SK-N-SH (cell line): ENCODE data around the gene SMIM32. TPM values are rescaled to one million over a fixed set of nuclear protein-coding genes. Genes with fewer than 3 reads are reported as not detected.

ENCODE experiments used
- CTCF ChIA-PET: fragments of 300-600, 350-600 bp; formaldehyde crosslinking; extraction: SDS; loops from one replicate; lab custom pipeline; 2021; lab: Yijun Ruan, JAX
- POLR2A ChIA-PET: fragments of 350-600 bp; sonication (Branson Sonifier 250); formaldehyde crosslinking; extraction: SDS; loops from one replicate; lab custom pipeline; 2020; ENCODE audit warnings: antibody characterized with exemption, inconsistent platforms; lab: Yijun Ruan, JAX
- DNase-seq: peaks from one replicate; pipeline ENCODE4 v3.0.0; 2012
- H2AFZ ChIP-seq: fragments of 200-600 bp; sonication (generic); 2 replicates; pipeline ENCODE4 v1.8.1; 2016; ENCODE audit warnings: antibody characterized with exemption, mild to moderate bottlenecking, low read depth
- H3F3A ChIP-seq: fragments of 200-600 bp; sonication (generic); replicated peaks from 2 replicates; pipeline ENCODE3; 2016; ENCODE audit warnings: antibody characterized with exemption, mild to moderate bottlenecking; ENCODE audit not compliant: insufficient read depth
- H3K27ac ChIP-seq, 2 experiments: fragments of 200-500 bp in 1 of 2; fragments of 200-600 bp in 1 of 2; sonication (Bioruptor generic) in 1 of 2; sonication (generic), shearing (Covaris generic) in 1 of 2; 2 replicates each; pipeline versions ENCODE4 v1.5.1 to v1.6.1; 2014 to 2016; ENCODE audit warnings: low read depth in 2 of 2, inconsistent platforms in 1 of 2, low read length in 1 of 2, mild to moderate bottlenecking in 1 of 2, mixed read lengths in 1 of 2
- H3K27me3 ChIP-seq: fragments of 200-600 bp; sonication (generic), shearing (Covaris generic); 2 replicates; pipeline ENCODE4 v1.6.1; 2016; ENCODE audit warnings: mixed run types; ENCODE audit not compliant: insufficient read depth
- H3K36me3 ChIP-seq, 2 experiments: fragments of 200-500 bp in 1 of 2; fragments of 200-600 bp in 1 of 2; sonication (Bioruptor generic) in 1 of 2; sonication (generic) in 1 of 2; replicated peaks in 1 of 2; 2 replicates each; pipeline versions ENCODE3 to v1.5.1; 2014 to 2016; ENCODE audit warnings: low read length in 1 of 2, mild to moderate bottlenecking in 1 of 2; ENCODE audit not compliant: insufficient read depth in 2 of 2, control insufficient read depth in 1 of 2
- H3K4me1 ChIP-seq, 2 experiments: fragments of 200-500 bp in 1 of 2; fragments of 200-600 bp in 1 of 2; sonication (Bioruptor generic) in 1 of 2; sonication (generic), shearing (Covaris generic) in 1 of 2; 2 replicates each; pipeline versions ENCODE4 v1.5.1 to v1.6.1; 2014 to 2016; ENCODE audit warnings: low read depth in 1 of 2, low read length in 1 of 2, mixed run types in 1 of 2; ENCODE audit not compliant: insufficient read depth in 2 of 2, control insufficient read depth in 1 of 2
- H3K4me2 ChIP-seq: fragments of 200-600 bp; sonication (generic), shearing (Covaris generic); 2 replicates; pipeline ENCODE4 v1.6.1; 2017; ENCODE audit warnings: mixed run types
- H3K4me3 ChIP-seq, 2 experiments: fragments of 200-500 bp in 1 of 2; fragments of 200-600 bp in 1 of 2; sonication (Bioruptor generic) in 1 of 2; sonication (generic), shearing (Covaris generic) in 1 of 2; 2 replicates each; pipeline versions ENCODE4 v1.5.1 to v1.8.1; 2014 to 2016; ENCODE audit warnings: low read depth in 2 of 2, inconsistent platforms in 1 of 2, low read length in 1 of 2, mild to moderate bottlenecking in 1 of 2, mixed read lengths in 1 of 2, moderate library complexity in 1 of 2
- H3K79me2 ChIP-seq: fragments of 200-600 bp; sonication (generic); 2 replicates; pipeline ENCODE4 v1.8.1; 2017; ENCODE audit warnings: mild to moderate bottlenecking; ENCODE audit not compliant: insufficient read depth
- H3K9ac ChIP-seq: fragments of 200-600 bp; sonication (generic); 2 replicates; pipeline ENCODE4 v1.6.1; 2017; ENCODE audit warnings: mixed run types
- H3K9me2 ChIP-seq: fragments of 200-600 bp; sonication (generic); 2 replicates; pipeline ENCODE4 v1.6.1; 2017; ENCODE audit warnings: mixed run types
- H3K9me3 ChIP-seq: fragments of 200-600 bp; sonication (generic); 2 replicates; pipeline ENCODE4 v1.6.1; 2017; ENCODE audit warnings: mixed run types, mild to moderate bottlenecking, moderate library complexity
- H4K20me1 ChIP-seq: fragments of 200-600 bp; sonication (generic); 2 replicates; pipeline ENCODE4 v1.6.1; 2017; ENCODE audit warnings: mild to moderate bottlenecking, mixed run types; ENCODE audit not compliant: insufficient read depth
- FOXM1 ChIP-seq: IDR thresholded peaks from 2 replicates; pipeline ENCODE4 v1.4.0; 2012; ENCODE audit warnings: low read depth, mild to moderate bottlenecking
- GABPA ChIP-seq: IDR thresholded peaks from 2 replicates; pipeline ENCODE4 v1.4.0; 2012; ENCODE audit warnings: low read depth, mild to moderate bottlenecking
- IRF3 ChIP-seq: fragments of 150-350 bp; IDR thresholded peaks from 2 replicates; pipeline ENCODE4 v1.6.1; 2016; ENCODE audit warnings: mild to moderate bottlenecking, low read depth, low read length
- JUND ChIP-seq: IDR thresholded peaks from 2 replicates; pipeline ENCODE4 v1.4.0; 2012
- MEF2A ChIP-seq: IDR thresholded peaks from 2 replicates; pipeline ENCODE4 v1.4.0; 2012; ENCODE audit warnings: low read depth, borderline replicate concordance
- NRF1 ChIP-seq: IDR thresholded peaks from 2 replicates; pipeline ENCODE4 v1.6.1; 2012; ENCODE audit warnings: low read depth, mild to moderate bottlenecking, low read length
- RFX5 ChIP-seq: IDR thresholded peaks from 2 replicates; pipeline ENCODE4 v1.6.1; 2012; ENCODE audit warnings: mild to moderate bottlenecking, improper control_type of control experiment, low read length
- TCF12 ChIP-seq: IDR thresholded peaks from 2 replicates; pipeline ENCODE4 v1.4.0; 2012
- TEAD4 ChIP-seq: IDR thresholded peaks from 2 replicates; pipeline ENCODE4 v1.4.0; 2012; ENCODE audit warnings: mild to moderate bottlenecking, borderline replicate concordance; ENCODE audit not compliant: insufficient read depth
- ZBTB33 ChIP-seq: IDR thresholded peaks from 2 replicates; pipeline ENCODE4 v1.4.0; 2012; ENCODE audit warnings: low read depth, borderline replicate concordance
- WGBS: methylation state at CpG from one replicate; pipeline ENCODE4 v1.1.6; 2017; ENCODE audit warnings: low lambda C conversion rate; 5-methylcytosine and 5-hydroxymethylcytosine counted together
- polyA plus RNA-seq, 3 experiments: library from polyadenylated mRNA; depleted of rRNA; stranded (reverse); fragments of >200 nt; gene quantifications; 2 replicates each; pipeline ENCODE4 v1.2.3, GENCODE V29; 2012
- TF ChIP-seq, protein P1 (sequence below): IDR thresholded peaks from 2 replicates; pipeline ENCODE4 v1.6.1; 2012; ENCODE audit warnings: mild to moderate bottlenecking, low read depth, low read length, moderate library complexity

Gene SMIM32
- polyA plus RNA-seq, 1 of the 3 experiments (the other 2 are of a cell fraction) = 0.25 TPM

DNA sequence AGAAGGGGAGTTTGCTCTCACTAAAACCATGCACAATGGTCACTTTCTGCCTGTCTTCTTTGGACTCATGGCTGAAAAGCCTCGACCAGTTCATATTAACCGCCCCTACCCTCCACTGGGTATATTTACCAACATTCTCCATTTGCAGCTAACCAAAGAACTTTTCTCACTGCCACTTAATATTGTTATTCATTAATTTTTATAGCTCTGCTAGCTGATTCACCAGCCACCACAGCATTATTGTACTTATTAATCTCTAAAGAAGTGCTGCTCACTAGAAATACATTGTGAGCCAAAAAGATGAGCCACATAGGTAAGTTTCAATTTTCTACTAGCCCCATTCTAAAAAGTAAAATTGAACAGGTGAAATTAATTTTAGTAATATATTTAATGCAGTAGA is 33.4 kb upstream of the SMIM32 start:
- Histone ChIP-seq H3K4me2 (no peak overlapping the region), H3F3A (no peaks in the 10 kb centered on the region), H3K4me1 (no peaks in the 10 kb centered on the region), H3K9ac (no peak overlapping the region), H3K27me3 (peaks cover 8% of the 10 kb centered on the region; the same call in 1 of the 2 replicates), H4K20me1 (no peaks in the 10 kb centered on the region), H3K9me2 (no peaks in the 10 kb centered on the region), H3K9me3 (no peaks in the 10 kb centered on the region), H3K36me3 (no peaks in the 10 kb centered on the region), H3K27ac (no peak overlapping the region), H3K79me2 (no peaks in the 10 kb centered on the region), H2AFZ (no peak overlapping the region), H3K4me3 (no peak overlapping the region)
- ChIA-PET CTCF (interaction anchor here (1.5 to 7.3 kb wide), 4 partner anchors 10 to 23 kb away, joined by 3 to 57 read pairs (median 12); no protein-coding TSS in a partner anchor), POLR2A (no interaction called here)
- DNase-seq = no peak
- WGBS = 42% methylated on average over 2 of the region's 2 CpGs
- no peak for TF ChIP-seq JUND
- TF ChIP-seq, protein P1, sequence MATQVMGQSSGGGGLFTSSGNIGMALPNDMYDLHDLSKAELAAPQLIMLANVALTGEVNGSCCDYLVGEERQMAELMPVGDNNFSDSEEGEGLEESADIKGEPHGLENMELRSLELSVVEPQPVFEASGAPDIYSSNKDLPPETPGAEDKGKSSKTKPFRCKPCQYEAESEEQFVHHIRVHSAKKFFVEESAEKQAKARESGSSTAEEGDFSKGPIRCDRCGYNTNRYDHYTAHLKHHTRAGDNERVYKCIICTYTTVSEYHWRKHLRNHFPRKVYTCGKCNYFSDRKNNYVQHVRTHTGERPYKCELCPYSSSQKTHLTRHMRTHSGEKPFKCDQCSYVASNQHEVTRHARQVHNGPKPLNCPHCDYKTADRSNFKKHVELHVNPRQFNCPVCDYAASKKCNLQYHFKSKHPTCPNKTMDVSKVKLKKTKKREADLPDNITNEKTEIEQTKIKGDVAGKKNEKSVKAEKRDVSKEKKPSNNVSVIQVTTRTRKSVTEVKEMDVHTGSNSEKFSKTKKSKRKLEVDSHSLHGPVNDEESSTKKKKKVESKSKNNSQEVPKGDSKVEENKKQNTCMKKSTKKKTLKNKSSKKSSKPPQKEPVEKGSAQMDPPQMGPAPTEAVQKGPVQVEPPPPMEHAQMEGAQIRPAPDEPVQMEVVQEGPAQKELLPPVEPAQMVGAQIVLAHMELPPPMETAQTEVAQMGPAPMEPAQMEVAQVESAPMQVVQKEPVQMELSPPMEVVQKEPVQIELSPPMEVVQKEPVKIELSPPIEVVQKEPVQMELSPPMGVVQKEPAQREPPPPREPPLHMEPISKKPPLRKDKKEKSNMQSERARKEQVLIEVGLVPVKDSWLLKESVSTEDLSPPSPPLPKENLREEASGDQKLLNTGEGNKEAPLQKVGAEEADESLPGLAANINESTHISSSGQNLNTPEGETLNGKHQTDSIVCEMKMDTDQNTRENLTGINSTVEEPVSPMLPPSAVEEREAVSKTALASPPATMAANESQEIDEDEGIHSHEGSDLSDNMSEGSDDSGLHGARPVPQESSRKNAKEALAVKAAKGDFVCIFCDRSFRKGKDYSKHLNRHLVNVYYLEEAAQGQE = no peak
- no peak for TF ChIP-seq IRF3
- TF ChIP-seq MEF2A = no peak
- TF ChIP-seq TCF12 = no peak
- TF ChIP-seq ZBTB33 = no peak

GRCh38 chr5:136225796-136226195 is 32.8 kb upstream of the SMIM32 start:
- no peak overlapping the region for H3K27ac ChIP-seq
- WGBS = 14% methylated on average over 2 of the region's 2 CpGs
- H3K79me2 ChIP-seq = no peaks in the 10 kb centered on the region
- no peak overlapping the region for H3K9ac ChIP-seq
- H3K4me2 ChIP-seq = no peak overlapping the region
- H3K27me3 ChIP-seq = peaks cover 4% of the 10 kb centered on the region; the same call in 1 of the 2 replicates
- H4K20me1 ChIP-seq = no peaks in the 10 kb centered on the region
- ChIA-PET POLR2A (no interaction called here), CTCF (interaction anchor here (0.7 to 7.3 kb wide), 4 partner anchors 10 to 29 kb away, joined by 3 to 57 read pairs (median 12); no protein-coding TSS in a partner anchor)
- no peak for TF ChIP-seq FOXM1
- TF ChIP-seq TEAD4 = no peak
- no peak for TF ChIP-seq NRF1
- no peak for TF ChIP-seq GABPA
- no peak for TF ChIP-seq RFX5
- no peaks in the 10 kb centered on the region for H3K9me3 ChIP-seq
- no peaks in the 10 kb centered on the region for H3K36me3 ChIP-seq
- no peak overlapping the region for H3K4me3 ChIP-seq
- no peak overlapping the region for H2AFZ ChIP-seq
- H3F3A ChIP-seq = no peaks in the 10 kb centered on the region
- no peaks in the 10 kb centered on the region for H3K4me1 ChIP-seq
- DNase-seq = no peak
- no peaks in the 10 kb centered on the region for H3K9me2 ChIP-seq
